H1 (cell line): Measurements from ENCODE around the gene CAMTA1. TPM values are rescaled to one million over a fixed set of nuclear protein-coding genes. Genes with fewer than 3 reads are reported as not detected.

ENCODE experiments used
- BRCA1 ChIP-seq: IDR thresholded peaks from 2 replicates; pipeline ENCODE4 v1.6.1; 2012; ENCODE audit warnings: low read depth, low read length, improper control_type of control experiment
- CHD7 ChIP-seq: fragments of 300-600 bp; sonication (generic); IDR thresholded peaks from 2 replicates; pipeline ENCODE4 v1.7.1; 2012; ENCODE audit warnings: low read length, moderate library complexity, mild to moderate bottlenecking, inconsistent platforms; ENCODE audit not compliant: insufficient replicate concordance
- CTBP2 ChIP-seq: IDR thresholded peaks from 2 replicates; pipeline ENCODE4 v1.7.0; 2011; ENCODE audit warnings: borderline replicate concordance, mild to moderate bottlenecking, moderate library complexity, mixed read lengths, low read length; ENCODE audit not compliant: insufficient read depth, insufficient read length
- FOSL1 ChIP-seq: IDR thresholded peaks from 2 replicates; pipeline ENCODE4 v1.6.1; 2011; ENCODE audit warnings: mild to moderate bottlenecking, low read depth, low read length, moderate library complexity; ENCODE audit not compliant: insufficient read depth
- KDM5A ChIP-seq: fragments of 200-600 bp; IDR thresholded peaks from 2 replicates; pipeline ENCODE4 v1.7.1; 2012; ENCODE audit warnings: mild to moderate bottlenecking, low read length, inconsistent platforms, mixed read lengths
- NRF1 ChIP-seq: IDR thresholded peaks from 2 replicates; pipeline ENCODE4 v1.6.1; 2011; ENCODE audit warnings: mild to moderate bottlenecking, low read depth, low read length, improper control_type of control experiment
- SIRT6 ChIP-seq: IDR thresholded peaks from one replicate; pipeline ENCODE4 v1.7.1; 2012; ENCODE audit warnings: low read length, inconsistent platforms
- TCF12 ChIP-seq: IDR thresholded peaks from 2 replicates; pipeline ENCODE4 v1.6.1; 2011; ENCODE audit warnings: low read depth, mild to moderate bottlenecking, low read length
- polyA plus RNA-seq, 7 experiments: library from polyadenylated mRNA; depleted of rRNA in 3 of 7; stranded (reverse) in 5 of 7; unstranded in 2 of 7; fragments of >200 nt in 5 of 7; fragments of 200-250 nt in 2 of 7; gene quantifications; 1 replicate in 5 of 7; 2 replicates in 1 of 7; 4 replicates in 1 of 7; pipeline versions ENCODE4 v1.2.1 to v1.2.3, GENCODE V29; 2011 to 2013; ENCODE audit warnings: missing spikeins in 2 of 7, mixed read lengths in 2 of 7
- total RNA-seq: library from RNA; stranded (reverse); fragmentation: NEBNext Ultra II Directional; extraction: Animal tissue kit (Norgen Biotek cat#: 25700); gene quantifications from 2 replicates; pipeline ENCODE4 v1.2.1, GENCODE V29; 2021

Gene CAMTA1
- total and polyA plus RNA-seq, 2 of the 8 experiments (the other 6 are each of a cell fraction or from before 2014, with no cell fraction given), result 65.0 to 119 TPM

- no peak for TF ChIP-seq CHD7
- no peak for TF ChIP-seq FOSL1
- TF ChIP-seq SIRT6, result no peak
- no peak for TF ChIP-seq NRF1
- no peak for TF ChIP-seq KDM5A
- TF ChIP-seq TCF12, result no peak
- TF ChIP-seq BRCA1, result no peak
- no peak for TF ChIP-seq CTBP2
These were observed 190.2 kb downstream of the CAMTA1 start (continued) for GRCh38 chr1:6975331-6976043.
